HEK293 (cell line): Measurements from ENCODE around the gene ZNF652.
"Not testable (repeated sequence)": the region's sequence is repeated elsewhere in the genome, so short reads cannot be mapped to it uniquely, and the experiment has no call there.

ENCODE experiments used
- CTCF ChIA-PET: fragments of 350-600 bp; formaldehyde crosslinking; extraction: SDS; loops from one replicate; lab custom pipeline; 2021; ENCODE audit warnings: antibody characterized with exemption; lab: Yijun Ruan, JAX
- POLR2A ChIA-PET: fragments of 300-600 bp; formaldehyde crosslinking; extraction: SDS; loops from one replicate; lab custom pipeline; 2020; ENCODE audit warnings: antibody characterized with exemption, inconsistent platforms; lab: Yijun Ruan, JAX
- H3K27ac ChIP-seq: fragments of 200-500 bp; sonication (Bioruptor generic); 2 replicates; pipeline ENCODE4 v1.5.1; 2014; ENCODE audit warnings: low read depth, low read length, control low read depth, inconsistent platforms; ENCODE audit errors: extremely low read depth
- H3K36me3 ChIP-seq, 2 experiments: fragments of 200-500 bp in 1 of 2; sonication (Bioruptor generic) in 1 of 2; 1 replicate in 1 of 2; 2 replicates in 1 of 2; pipeline ENCODE4 v1.5.1; 2014 to 2017; ENCODE audit warnings: inconsistent platforms in 2 of 2, low read length in 2 of 2; ENCODE audit not compliant: control insufficient read depth in 2 of 2, insufficient read depth in 1 of 2
- H3K4me1 ChIP-seq: fragments of 200-500 bp; sonication (Bioruptor generic); 2 replicates; pipeline ENCODE4 v1.5.1; 2014; ENCODE audit warnings: mild to moderate bottlenecking, low read length, inconsistent platforms; ENCODE audit not compliant: control insufficient read depth, insufficient read depth
- H3K4me3 ChIP-seq: 2 replicates; pipeline ENCODE4 v1.5.1; 2011; ENCODE audit warnings: low read depth, mild to moderate bottlenecking, control low read depth, low read length, moderate library complexity
- H3K9me3 ChIP-seq: fragments of 200-500 bp; sonication (Bioruptor generic); 2 replicates; pipeline ENCODE4 v1.5.1; 2014; ENCODE audit warnings: low read depth, low read length, inconsistent platforms; ENCODE audit not compliant: control insufficient read depth, insufficient read depth
- BCL11A ChIP-seq: fragments of 450-650 bp; formaldehyde crosslinking; IDR thresholded peaks from 2 replicates; pipeline ENCODE4 v1.5.1; 2016; ENCODE audit warnings: low read depth, missing biosample characterization, missing genetic modification characterization
- GLIS1 ChIP-seq: fragments of 450-650 bp; formaldehyde crosslinking; IDR thresholded peaks from 2 replicates; pipeline ENCODE4 v1.5.1; 2016; ENCODE audit warnings: missing biosample characterization, missing genetic modification characterization
- KLF7 ChIP-seq: fragments of 450-650 bp; formaldehyde crosslinking; IDR thresholded peaks from 2 replicates; pipeline ENCODE4 v1.5.1; 2016; ENCODE audit warnings: missing biosample characterization, missing genetic modification characterization, borderline replicate concordance
- KLF9 ChIP-seq: fragments of 450-650 bp; formaldehyde crosslinking; IDR thresholded peaks from 2 replicates; pipeline ENCODE4 v1.5.1; 2016; ENCODE audit warnings: missing biosample characterization, missing genetic modification characterization, low read depth
- YY1 ChIP-seq: fragments of 450-650 bp; formaldehyde crosslinking; IDR thresholded peaks from 2 replicates; pipeline ENCODE4 v1.5.1; 2018; ENCODE audit warnings: missing biosample characterization, missing genetic modification characterization
- ZBTB20 ChIP-seq: fragments of 450-650 bp; formaldehyde crosslinking; IDR thresholded peaks from 2 replicates; pipeline ENCODE4 v1.5.1; 2016; ENCODE audit warnings: missing biosample characterization, missing genetic modification characterization
- ZFHX2 ChIP-seq: fragments of 450-650 bp; formaldehyde crosslinking; conservative IDR thresholded peaks from 2 replicates; pipeline ENCODE4 v1.5.1; 2016; ENCODE audit warnings: missing biosample characterization, missing genetic modification characterization
- ZIC2 ChIP-seq: fragments of 450-650 bp; formaldehyde crosslinking; IDR thresholded peaks from 2 replicates; pipeline ENCODE4 v1.5.1; 2016; ENCODE audit warnings: missing biosample characterization, missing genetic modification characterization
- ZNF157 ChIP-seq: fragments of 450-650 bp; formaldehyde crosslinking; IDR thresholded peaks from 2 replicates; pipeline ENCODE4 v1.5.1; 2016; ENCODE audit warnings: missing biosample characterization, missing genetic modification characterization
- ZNF16 ChIP-seq: fragments of 450-650 bp; formaldehyde crosslinking; IDR thresholded peaks from 2 replicates; pipeline ENCODE4 v1.5.1; 2016; ENCODE audit warnings: low read depth, missing biosample characterization, missing genetic modification characterization
- ZNF211 ChIP-seq: fragments of 450-650 bp; formaldehyde crosslinking; IDR thresholded peaks from 2 replicates; pipeline ENCODE4 v1.5.1; 2016; ENCODE audit warnings: low read depth, missing biosample characterization, missing genetic modification characterization
- ZNF23 ChIP-seq: fragments of 450-650 bp; formaldehyde crosslinking; IDR thresholded peaks from 2 replicates; pipeline ENCODE4 v1.5.1; 2016; ENCODE audit warnings: missing biosample characterization, missing genetic modification characterization, borderline replicate concordance
- ZNF626 ChIP-seq: fragments of 450-650 bp; sonication (Bioruptor Pico); formaldehyde crosslinking; IDR thresholded peaks from 2 replicates; pipeline ENCODE4 v1.5.1; 2018; ENCODE audit warnings: missing biosample characterization, missing genetic modification characterization, inconsistent platforms
- ZNF629 ChIP-seq: fragments of 450-650 bp; formaldehyde crosslinking; IDR thresholded peaks from 2 replicates; pipeline ENCODE4 v1.5.1; 2017; ENCODE audit warnings: missing biosample characterization, missing genetic modification characterization
- ZNF658 ChIP-seq: fragments of 450-650 bp; formaldehyde crosslinking; IDR thresholded peaks from 2 replicates; pipeline ENCODE4; 2016; ENCODE audit warnings: missing biosample characterization, missing genetic modification characterization
- ZNF677 ChIP-seq: fragments of 450-650 bp; IDR thresholded peaks from 2 replicates; pipeline ENCODE4 v1.5.0; 2018; ENCODE audit warnings: missing biosample characterization, mild to moderate bottlenecking, missing genetic modification characterization, moderate library complexity
- TF ChIP-seq, protein P1 (sequence below): fragments of 450-650 bp; formaldehyde crosslinking; IDR thresholded peaks from 2 replicates; pipeline ENCODE4 v1.5.1; 2016; ENCODE audit warnings: missing biosample characterization, missing genetic modification characterization
- TF ChIP-seq, protein P2 (sequence below): fragments of 450-650 bp; formaldehyde crosslinking; IDR thresholded peaks from 2 replicates; pipeline ENCODE4 v1.5.1; 2016; ENCODE audit warnings: missing biosample characterization, missing genetic modification characterization
- TF ChIP-seq, protein P3 (sequence below): fragments of 450-650 bp; formaldehyde crosslinking; IDR thresholded peaks from 2 replicates; pipeline ENCODE4 v1.5.1; 2016; ENCODE audit warnings: missing biosample characterization, missing genetic modification characterization

The ZNF652 gene

DNA sequence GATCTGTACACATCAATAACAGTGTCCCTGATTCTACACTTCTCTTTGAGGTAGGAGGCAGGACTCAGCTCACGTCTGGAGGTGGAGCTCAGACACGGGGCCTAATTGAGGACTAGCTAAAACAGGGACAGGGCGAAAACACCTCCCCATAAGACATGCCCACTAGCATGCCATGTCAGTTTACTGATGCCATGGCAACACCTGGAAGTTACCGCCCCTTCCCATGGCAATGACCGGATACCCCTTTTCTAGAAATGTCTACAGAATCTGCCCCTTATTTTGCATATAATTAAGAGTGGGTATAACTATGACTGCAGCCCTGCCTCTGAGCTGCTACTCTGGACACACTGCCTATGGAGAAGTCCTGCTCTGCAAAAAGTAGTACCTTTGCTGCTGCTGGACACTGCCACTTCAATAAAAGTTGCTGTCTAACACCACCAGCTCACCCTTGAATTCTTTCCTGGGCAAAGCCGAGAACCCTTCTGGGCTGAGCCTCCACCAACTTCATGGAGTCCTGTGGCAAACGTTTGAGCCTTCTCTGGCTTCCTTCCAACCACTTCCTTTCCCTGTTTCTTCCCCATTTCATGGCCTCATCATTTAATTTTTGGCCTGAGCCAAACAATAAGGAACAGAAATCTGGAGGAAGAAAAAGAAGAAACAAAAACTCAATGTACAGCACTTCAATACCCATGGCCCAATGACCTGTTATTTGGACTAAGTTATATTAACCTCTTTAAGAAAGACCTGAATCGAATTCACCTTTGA, 31.6 kb upstream of the ZNF652 start:
- CTCF ChIA-PET = interaction anchor here (0.6 to 8.2 kb wide), 13 partner anchors 12 to 166 kb away, joined by 3 to 122 read pairs (median 4); no protein-coding TSS in a partner anchor
- POLR2A ChIA-PET = no interaction called here
- Histone ChIP-seq H3K27ac (no peak overlapping the region), H3K4me1 (peaks cover 13% of the 10 kb centered on the region), H3K36me3 (no peaks in the 10 kb centered on the region), H3K9me3 (no peaks in the 10 kb centered on the region), H3K4me3 (no peak overlapping the region)
- TF ChIP-seq ZNF23 (tag by site-specific recombination) = no peak
- TF ChIP-seq ZNF157 = no peak
- no peak for TF ChIP-seq ZNF626 (tag by site-specific recombination)
- no peak for TF ChIP-seq ZNF658 (tag by site-specific recombination)
- TF ChIP-seq KLF9 (tag by site-specific recombination) = no peak
- TF ChIP-seq ZNF629 = no peak
- TF ChIP-seq GLIS1 = no peak
- no peak for TF ChIP-seq ZNF16 (tag by site-specific recombination)
- TF ChIP-seq ZNF211 (tag by site-specific recombination) = no peak
- TF ChIP-seq, all 188 proteins: peak for 0

DNA sequence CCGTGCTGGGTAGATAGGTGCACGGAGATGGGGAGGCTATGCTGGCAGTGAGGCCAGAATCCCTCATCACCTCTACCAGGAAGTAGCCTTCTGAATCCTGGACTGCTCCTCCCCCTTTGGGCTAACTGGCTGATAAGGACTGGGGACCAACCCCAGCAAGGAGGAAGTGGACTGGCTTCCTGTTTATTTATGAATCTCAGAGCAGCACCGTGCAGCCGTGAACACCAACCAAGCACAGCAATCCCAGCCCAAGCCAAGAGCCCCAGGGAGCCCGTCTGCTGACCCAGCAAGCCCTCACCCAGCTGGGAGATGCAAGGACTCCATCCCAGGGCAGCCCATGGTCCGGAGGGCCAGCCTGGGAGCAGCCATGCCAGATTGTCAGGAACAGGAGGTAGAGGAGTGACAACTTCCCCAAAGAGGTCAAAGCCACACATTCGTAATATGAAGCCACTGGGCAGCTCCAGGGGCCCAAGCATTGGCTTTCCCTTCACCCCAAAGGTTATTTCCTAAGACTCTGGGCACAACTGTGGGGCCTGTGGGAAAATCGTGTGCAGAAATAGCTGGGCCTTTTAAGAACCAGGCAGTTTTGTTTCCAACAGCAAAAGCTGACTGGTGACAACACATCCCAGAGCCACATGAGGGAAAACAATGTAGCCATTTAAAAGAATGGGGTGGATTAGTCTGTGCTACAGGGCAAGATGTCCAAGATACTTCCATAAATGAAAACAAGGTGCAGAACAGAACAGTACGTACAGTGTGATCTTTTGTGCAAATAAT, 28.7 kb upstream of the ZNF652 start:
- CTCF ChIA-PET = interaction anchor here (0.6 to 5.9 kb wide), 10 partner anchors 9 to 506 kb away, joined by 3 to 50 read pairs (median 4); no protein-coding TSS in a partner anchor
- peak overlapping the region; percentile 24 for H3K27ac ChIP-seq
- POLR2A ChIA-PET = interaction anchor here (0.7 to 0.9 kb wide), 2 partner anchors 29 to 969 kb away, joined by 3 read pairs; no protein-coding TSS in a partner anchor
- H3K4me1 ChIP-seq = peaks cover 13% of the 10 kb centered on the region
- H3K4me3 ChIP-seq = no peak overlapping the region
- TF ChIP-seq YY1 = no peak
- peak; percentile 56; the same call in 1 of the 2 replicates for TF ChIP-seq ZIC2 (tag by site-specific recombination)
- no peak for TF ChIP-seq ZNF677
- TF ChIP-seq, all 188 proteins: peak for 1
- H3K36me3 ChIP-seq = no peaks in the 10 kb centered on the region
- no peaks in the 10 kb centered on the region for H3K9me3 ChIP-seq

DNA sequence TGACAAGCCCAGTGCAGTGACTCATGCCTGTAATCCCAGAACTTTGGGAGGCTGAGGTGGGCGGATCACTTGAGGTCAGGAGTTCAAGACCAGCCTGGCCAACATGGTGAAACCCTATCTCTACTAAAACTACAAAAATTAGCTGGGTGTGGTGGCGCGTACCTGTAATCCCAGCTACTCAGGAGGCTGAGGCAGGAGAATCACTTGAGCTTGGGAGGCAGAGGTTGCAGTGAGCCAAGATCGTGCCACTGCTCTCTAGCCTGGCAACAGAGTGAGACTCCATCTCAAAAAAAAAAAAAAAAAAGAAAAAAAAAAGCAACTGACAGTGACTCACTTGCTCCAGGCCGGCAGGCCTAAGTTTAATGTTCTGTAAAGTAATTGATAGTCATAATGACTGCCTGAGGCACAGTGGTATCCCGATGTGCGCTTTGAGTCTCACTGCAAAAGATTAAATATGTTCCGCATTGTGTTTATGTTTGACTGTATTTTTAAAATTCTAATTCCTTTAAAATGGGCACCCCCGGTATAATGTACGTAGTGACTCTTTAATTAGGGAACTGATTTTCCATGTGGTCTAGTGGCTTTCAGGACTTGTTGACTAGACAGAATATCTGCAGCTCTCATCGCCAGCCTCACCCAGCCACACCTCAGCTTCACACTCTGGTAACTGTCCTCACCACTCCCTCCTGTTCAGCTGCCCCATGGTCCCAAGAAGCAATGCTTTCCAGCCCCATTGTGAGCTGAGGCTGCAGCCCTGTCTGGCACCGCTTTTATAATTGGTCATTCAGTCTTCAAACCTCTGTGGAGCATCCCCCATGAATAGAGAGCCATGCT, 27.7 kb upstream of the ZNF652 start:
- CTCF ChIA-PET = interaction anchor here (0.6 to 5.9 kb wide), 9 partner anchors 8 to 502 kb away, joined by 3 to 50 read pairs (median 6); partner anchors contain the start of gene ZNF652
- not testable (repeated sequence) for H3K4me3 ChIP-seq
- TF ChIP-seq, protein P1, sequence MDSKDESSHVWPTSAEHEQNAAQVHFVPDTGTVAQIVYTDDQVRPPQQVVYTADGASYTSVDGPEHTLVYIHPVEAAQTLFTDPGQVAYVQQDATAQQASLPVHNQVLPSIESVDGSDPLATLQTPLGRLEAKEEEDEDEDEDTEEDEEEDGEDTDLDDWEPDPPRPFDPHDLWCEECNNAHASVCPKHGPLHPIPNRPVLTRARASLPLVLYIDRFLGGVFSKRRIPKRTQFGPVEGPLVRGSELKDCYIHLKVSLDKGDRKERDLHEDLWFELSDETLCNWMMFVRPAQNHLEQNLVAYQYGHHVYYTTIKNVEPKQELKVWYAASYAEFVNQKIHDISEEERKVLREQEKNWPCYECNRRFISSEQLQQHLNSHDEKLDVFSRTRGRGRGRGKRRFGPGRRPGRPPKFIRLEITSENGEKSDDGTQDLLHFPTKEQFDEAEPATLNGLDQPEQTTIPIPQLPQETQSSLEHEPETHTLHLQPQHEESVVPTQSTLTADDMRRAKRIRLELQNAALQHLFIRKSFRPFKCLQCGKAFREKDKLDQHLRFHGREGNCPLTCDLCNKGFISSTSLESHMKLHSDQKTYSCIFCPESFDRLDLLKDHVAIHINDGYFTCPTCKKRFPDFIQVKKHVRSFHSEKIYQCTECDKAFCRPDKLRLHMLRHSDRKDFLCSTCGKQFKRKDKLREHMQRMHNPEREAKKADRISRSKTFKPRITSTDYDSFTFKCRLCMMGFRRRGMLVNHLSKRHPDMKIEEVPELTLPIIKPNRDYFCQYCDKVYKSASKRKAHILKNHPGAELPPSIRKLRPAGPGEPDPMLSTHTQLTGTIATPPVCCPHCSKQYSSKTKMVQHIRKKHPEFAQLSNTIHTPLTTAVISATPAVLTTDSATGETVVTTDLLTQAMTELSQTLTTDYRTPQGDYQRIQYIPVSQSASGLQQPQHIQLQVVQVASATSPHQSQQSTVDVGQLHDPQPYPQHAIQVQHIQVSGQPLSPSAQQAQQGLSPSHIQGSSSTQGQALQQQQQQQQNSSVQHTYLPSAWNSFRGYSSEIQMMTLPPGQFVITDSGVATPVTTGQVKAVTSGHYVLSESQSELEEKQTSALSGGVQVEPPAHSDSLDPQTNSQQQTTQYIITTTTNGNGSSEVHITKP (tag by site-specific recombination) = peak; percentile 59
- TF ChIP-seq, protein P2, sequence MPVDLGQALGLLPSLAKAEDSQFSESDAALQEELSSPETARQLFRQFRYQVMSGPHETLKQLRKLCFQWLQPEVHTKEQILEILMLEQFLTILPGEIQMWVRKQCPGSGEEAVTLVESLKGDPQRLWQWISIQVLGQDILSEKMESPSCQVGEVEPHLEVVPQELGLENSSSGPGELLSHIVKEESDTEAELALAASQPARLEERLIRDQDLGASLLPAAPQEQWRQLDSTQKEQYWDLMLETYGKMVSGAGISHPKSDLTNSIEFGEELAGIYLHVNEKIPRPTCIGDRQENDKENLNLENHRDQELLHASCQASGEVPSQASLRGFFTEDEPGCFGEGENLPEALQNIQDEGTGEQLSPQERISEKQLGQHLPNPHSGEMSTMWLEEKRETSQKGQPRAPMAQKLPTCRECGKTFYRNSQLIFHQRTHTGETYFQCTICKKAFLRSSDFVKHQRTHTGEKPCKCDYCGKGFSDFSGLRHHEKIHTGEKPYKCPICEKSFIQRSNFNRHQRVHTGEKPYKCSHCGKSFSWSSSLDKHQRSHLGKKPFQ = peak; percentile 69; the same call in 1 of the 2 replicates
- peak; percentile 67 for TF ChIP-seq ZFHX2 (tag by site-specific recombination)
- 0 out of 2 replicates have a peak, but pooled peaks have one; percentile 18 for TF ChIP-seq ZBTB20 (tag by site-specific recombination)
- TF ChIP-seq, protein P3, sequence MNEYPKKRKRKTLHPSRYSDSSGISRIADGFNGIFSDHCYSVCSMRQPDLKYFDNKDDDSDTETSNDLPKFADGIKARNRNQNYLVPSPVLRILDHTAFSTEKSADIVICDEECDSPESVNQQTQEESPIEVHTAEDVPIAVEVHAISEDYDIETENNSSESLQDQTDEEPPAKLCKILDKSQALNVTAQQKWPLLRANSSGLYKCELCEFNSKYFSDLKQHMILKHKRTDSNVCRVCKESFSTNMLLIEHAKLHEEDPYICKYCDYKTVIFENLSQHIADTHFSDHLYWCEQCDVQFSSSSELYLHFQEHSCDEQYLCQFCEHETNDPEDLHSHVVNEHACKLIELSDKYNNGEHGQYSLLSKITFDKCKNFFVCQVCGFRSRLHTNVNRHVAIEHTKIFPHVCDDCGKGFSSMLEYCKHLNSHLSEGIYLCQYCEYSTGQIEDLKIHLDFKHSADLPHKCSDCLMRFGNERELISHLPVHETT = peak; percentile 84
- TF ChIP-seq BCL11A (tag by site-specific recombination) = 0 out of 2 replicates have a peak, but pooled peaks have one; percentile 40
- TF ChIP-seq KLF7 = peak; percentile 51

More for the DNA sequence above, 27.7 kb upstream of the ZNF652 start:
- POLR2A ChIA-PET = interaction anchor here (0.6 to 0.9 kb wide), 3 partner anchors 28 to 970 kb away, joined by 3 to 9 read pairs (median 3); no protein-coding TSS in a partner anchor
- not testable (repeated sequence) for H3K9me3 ChIP-seq, H3K36me3 ChIP-seq
- peak overlapping the region; percentile 24 for H3K27ac ChIP-seq
- peaks cover 13% of the 10 kb centered on the region for H3K4me1 ChIP-seq
